Peyer's patch (tissue), 4 donors: ENCODE results near the gene SIGLEC15. TPM values are rescaled to one million over a fixed set of nuclear protein-coding genes. Genes with fewer than 3 reads are reported as not detected.

Source experiments
- DNase-seq, 3 donors: peaks; one replicate each; pipeline ENCODE4 v3.0.0-alpha.2; 2017 to 2019
- H3K27ac ChIP-seq, 4 donors: fragments of 200-600 bp; sonication (generic); one replicate each; pipeline ENCODE4 v1.5.1; 2016 to 2019
- H3K27me3 ChIP-seq, 2 donors: fragments of 200-600 bp; sonication (generic); one replicate each; pipeline ENCODE4 v1.5.1; 2019
- H3K36me3 ChIP-seq, 3 donors: fragments of 200-600 bp; sonication (generic); one replicate each; pipeline ENCODE4 v1.5.1; 2016 to 2019
- H3K4me1 ChIP-seq, 4 donors: fragments of 200-600 bp; sonication (generic); one replicate each; pipeline ENCODE4 v1.5.1; 2016 to 2019
- H3K4me3 ChIP-seq, 4 donors: fragments of 200-600 bp; sonication (generic); 1 replicate in 3 of 4; 2 replicates in 1 of 4; pipeline ENCODE4 v1.5.1; 2016 to 2019; ENCODE audit warnings: mild to moderate bottlenecking in 1 of 4
- H3K9me3 ChIP-seq, 4 donors: fragments of 200-600 bp; sonication (generic); one replicate each; pipeline ENCODE4 v1.5.1; 2016 to 2019; ENCODE audit warnings: mild to moderate bottlenecking in 1 of 4
- POLR2A ChIP-seq, 2 donors: fragments of 450-650 bp; IDR thresholded peaks; one replicate each; pipeline ENCODE4 v1.5.1; 2017; ENCODE audit warnings: antibody characterized with exemption in 2 of 2, mild to moderate bottlenecking in 2 of 2, moderate library complexity in 2 of 2
- total RNA-seq, 4 donors: library from RNA; depleted of rRNA; stranded (reverse); fragments of >200 nt; gene quantifications; one replicate each; pipeline ENCODE4 v1.1.0, GENCODE V29; 2016
- TF ChIP-seq, protein P1 (sequence below), 6 experiments: fragments of 450-650 bp in 4 of 6; fragments of 200-600 bp in 2 of 6; sonication (generic) in 1 of 6; IDR thresholded peaks; one replicate each; pipeline ENCODE4 v1.5.1; 2017 to 2019; ENCODE audit warnings: antibody characterized with exemption in 6 of 6, mild to moderate bottlenecking in 3 of 6, moderate library complexity in 1 of 6

SIGLEC15 gene
- total RNA-seq, 4 donors from 2014 or later: 0.47 TPM; not detected in 3

DNA sequence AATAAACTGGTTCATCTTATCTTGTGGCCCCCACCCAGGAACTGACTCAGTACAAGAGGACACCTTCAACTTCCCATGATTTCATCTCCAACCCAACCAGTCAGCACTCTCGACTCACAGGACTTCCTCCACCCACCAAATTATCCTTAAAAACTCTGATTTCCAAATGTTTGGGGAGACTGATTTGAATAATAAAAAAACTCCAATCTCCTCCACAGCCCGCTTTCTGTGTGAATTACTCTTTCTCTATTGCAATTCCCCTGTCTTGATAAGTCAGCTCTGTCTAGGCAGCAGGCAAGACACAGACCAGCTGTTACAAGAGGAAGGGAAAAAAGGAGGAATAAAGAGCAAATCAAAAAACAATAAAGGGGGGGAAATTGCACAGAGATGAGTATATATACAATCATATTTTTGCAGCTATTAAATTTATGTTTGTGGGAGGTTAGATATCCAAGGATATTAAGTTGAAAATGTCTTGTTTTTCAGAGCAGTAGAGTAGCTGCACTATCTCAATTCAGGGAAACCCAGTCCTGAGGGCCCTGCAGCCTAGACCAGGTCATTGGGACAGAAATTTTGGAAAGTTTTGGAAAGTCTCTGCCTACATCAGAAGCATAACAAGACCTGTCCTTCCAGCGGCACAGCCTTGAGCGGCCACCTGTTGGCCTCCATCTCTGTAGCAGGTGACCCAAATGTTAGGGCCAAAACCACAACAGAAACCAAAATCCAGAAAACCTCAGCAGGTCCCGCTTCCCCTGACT lies 32.8 kb upstream of the SIGLEC15 start:
- DNase-seq: no peak
- no peak overlapping the region for H3K27ac ChIP-seq
- no peaks in the 10 kb centered on the region for H3K4me1 ChIP-seq
- TF ChIP-seq, protein P1, sequence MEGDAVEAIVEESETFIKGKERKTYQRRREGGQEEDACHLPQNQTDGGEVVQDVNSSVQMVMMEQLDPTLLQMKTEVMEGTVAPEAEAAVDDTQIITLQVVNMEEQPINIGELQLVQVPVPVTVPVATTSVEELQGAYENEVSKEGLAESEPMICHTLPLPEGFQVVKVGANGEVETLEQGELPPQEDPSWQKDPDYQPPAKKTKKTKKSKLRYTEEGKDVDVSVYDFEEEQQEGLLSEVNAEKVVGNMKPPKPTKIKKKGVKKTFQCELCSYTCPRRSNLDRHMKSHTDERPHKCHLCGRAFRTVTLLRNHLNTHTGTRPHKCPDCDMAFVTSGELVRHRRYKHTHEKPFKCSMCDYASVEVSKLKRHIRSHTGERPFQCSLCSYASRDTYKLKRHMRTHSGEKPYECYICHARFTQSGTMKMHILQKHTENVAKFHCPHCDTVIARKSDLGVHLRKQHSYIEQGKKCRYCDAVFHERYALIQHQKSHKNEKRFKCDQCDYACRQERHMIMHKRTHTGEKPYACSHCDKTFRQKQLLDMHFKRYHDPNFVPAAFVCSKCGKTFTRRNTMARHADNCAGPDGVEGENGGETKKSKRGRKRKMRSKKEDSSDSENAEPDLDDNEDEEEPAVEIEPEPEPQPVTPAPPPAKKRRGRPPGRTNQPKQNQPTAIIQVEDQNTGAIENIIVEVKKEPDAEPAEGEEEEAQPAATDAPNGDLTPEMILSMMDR (IDR thresholded peaks at IDR 0.05): no peak
- no peak for TF ChIP-seq POLR2A (IDR thresholded peaks at IDR 0.05)
- H3K27me3 ChIP-seq: no peaks in the 10 kb centered on the region
- H3K36me3 ChIP-seq: no peaks in the 10 kb centered on the region
- H3K9me3 ChIP-seq: no peaks in the 10 kb centered on the region
- no peak overlapping the region for H3K4me3 ChIP-seq

DNA sequence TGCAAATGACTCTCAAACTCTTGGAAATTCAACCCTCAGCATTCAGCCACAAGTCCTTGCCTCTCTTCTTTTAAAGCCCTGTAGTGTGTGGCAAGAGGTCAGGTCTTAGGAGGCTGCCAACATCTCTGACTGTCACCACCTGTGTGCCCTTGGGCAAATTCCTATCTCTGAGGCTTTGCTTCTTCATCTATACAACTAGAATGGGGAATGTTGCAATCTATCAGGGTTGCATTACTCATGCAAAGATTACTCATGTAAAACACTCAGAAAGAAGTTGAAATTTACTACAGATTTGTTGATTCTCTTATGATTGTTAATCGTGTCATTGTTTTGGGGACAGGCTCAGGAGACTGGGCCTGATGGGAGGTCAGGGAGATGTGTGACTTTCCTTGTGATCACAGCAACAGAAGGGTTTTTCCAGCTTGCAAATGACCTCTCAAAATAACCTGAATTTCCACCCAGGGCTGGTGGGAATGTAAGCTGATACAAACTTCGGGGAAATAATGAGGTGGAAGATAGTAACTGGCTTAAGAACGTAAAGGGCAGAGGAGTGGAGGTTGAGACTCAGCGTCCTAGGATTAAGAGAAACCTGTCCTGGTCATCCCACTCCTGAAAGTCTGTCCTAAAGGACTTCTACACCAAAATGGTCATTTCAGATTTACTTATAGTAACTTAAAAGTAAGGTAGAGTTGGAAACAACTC lies 32.1 kb upstream of the SIGLEC15 start:
- DNase-seq: no peak
- TF ChIP-seq, protein P1 (IDR thresholded peaks at IDR 0.05): no peak
- TF ChIP-seq POLR2A (IDR thresholded peaks at IDR 0.05): no peak
- H3K9me3 ChIP-seq: no peaks in the 10 kb centered on the region
- no peaks in the 10 kb centered on the region for H3K36me3 ChIP-seq
- H3K27me3 ChIP-seq: no peaks in the 10 kb centered on the region
- H3K27ac ChIP-seq: no peak overlapping the region
- H3K4me1 ChIP-seq: no peaks in the 10 kb centered on the region
- H3K4me3 ChIP-seq: no peak overlapping the region

DNA sequence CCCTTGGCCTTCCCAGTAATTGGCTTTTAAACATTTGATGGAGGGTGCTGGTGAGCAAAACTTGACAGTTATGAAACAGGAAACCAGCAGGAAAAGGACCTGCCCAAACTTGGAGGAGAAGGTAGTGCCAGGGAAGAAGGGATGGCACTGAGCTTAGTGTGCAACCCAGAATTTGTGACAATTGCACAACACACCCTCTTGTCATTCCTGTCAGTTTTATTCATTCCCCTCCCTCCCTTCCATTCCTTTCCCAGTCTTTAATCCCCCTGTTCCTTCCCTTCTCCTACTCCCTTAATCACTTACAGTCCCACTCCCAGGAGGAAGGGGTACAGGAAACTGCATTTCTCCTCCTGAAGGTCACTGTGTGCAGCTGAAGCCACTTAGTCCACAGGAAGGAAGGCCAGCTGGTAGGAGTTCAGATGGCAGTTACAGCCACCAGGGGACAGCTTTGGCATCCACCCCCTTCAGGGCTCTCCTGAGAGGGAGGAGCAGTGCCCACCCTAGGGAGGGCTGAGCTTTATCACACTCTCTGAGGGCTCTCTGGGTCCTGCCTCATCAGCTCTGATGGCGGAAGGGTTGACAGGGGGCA lies 24.0 kb upstream of the SIGLEC15 start:
- TF ChIP-seq, protein P1 (IDR thresholded peaks at IDR 0.05): no peak
- TF ChIP-seq POLR2A (IDR thresholded peaks at IDR 0.05): no peak

DNA sequence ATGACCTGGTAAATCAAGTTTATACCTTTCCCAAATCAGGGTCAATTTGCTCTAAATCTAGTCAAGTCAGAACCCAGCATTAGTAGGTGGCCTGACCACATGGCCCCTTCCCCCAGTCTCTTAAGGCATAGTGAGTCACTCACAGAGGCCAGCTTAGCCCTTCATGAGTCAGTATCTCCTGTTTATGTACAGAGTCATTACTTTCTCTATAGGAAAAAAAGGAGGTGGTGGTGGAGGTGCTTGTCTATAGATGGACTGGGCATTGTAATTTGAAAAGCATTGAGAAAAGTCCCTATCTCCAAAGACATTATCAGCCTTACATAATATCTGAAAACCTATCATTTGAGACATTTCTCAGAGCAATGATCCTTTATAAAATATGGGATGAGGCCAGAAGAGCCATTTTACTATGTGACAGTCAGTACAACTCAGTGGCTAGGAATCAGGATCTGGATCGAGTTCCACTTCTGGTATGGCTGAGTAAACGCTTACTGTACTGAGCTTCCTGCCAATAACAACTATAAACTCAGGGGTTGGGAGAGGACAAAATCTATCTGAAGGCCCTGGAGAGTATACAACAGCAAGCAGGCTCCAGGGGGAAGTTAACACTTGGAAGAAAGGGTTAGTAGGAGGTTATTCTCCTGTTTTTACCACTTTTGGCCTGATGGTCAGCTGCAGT lies 22.5 kb upstream of the SIGLEC15 start:
- H3K27me3 ChIP-seq: no peaks in the 10 kb centered on the region
- no peak overlapping the region for H3K27ac ChIP-seq
- peaks cover 0 to 6% (median 0%) of the 10 kb centered on the region in 4 donors for H3K9me3 ChIP-seq
- no peak for DNase-seq
- no peak overlapping the region for H3K4me3 ChIP-seq
- H3K36me3 ChIP-seq: no peaks in the 10 kb centered on the region
- TF ChIP-seq POLR2A (IDR thresholded peaks at IDR 0.05): no peak
- TF ChIP-seq, protein P1 (IDR thresholded peaks at IDR 0.05): no peak
- H3K4me1 ChIP-seq: no peaks in the 10 kb centered on the region

More for the DNA sequence above, 24.0 kb upstream of the SIGLEC15 start:
- no peak for DNase-seq
- H3K4me1 ChIP-seq: no peaks in the 10 kb centered on the region
- peaks cover 0 to 6% (median 0%) of the 10 kb centered on the region in 4 donors for H3K9me3 ChIP-seq
- H3K4me3 ChIP-seq: no peak overlapping the region
- no peaks in the 10 kb centered on the region for H3K36me3 ChIP-seq
- no peaks in the 10 kb centered on the region for H3K27me3 ChIP-seq
- no peak overlapping the region for H3K27ac ChIP-seq

DNA sequence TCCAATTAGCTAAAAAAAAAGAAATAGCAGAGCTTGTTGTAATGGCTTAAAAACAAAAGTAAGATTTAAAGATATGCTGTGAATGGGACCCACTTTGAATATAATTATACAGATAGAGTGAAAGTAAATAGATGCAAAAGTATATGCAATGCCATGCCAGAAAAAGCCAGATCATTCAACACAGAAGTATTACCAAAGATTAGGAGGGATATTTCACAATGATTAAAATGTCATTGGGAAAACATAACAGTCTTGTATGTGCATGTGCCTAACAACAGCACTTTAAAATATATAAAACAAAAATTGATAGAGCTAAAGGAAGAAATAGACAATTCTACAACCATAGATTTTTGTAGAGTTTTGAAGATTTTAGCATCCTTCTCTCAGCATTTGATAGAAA lies 19.9 kb upstream of the SIGLEC15 start:
- peaks cover 0 to 6% (median 0%) of the 10 kb centered on the region in 4 donors for H3K9me3 ChIP-seq
- H3K27me3 ChIP-seq: no peaks in the 10 kb centered on the region
- no peak overlapping the region for H3K27ac ChIP-seq
- no peak for TF ChIP-seq POLR2A (IDR thresholded peaks at IDR 0.05)
- TF ChIP-seq, protein P1 (IDR thresholded peaks at IDR 0.05): no peak
- H3K4me3 ChIP-seq: no peak overlapping the region
- H3K4me1 ChIP-seq: no peaks in the 10 kb centered on the region
- no peak for DNase-seq
- no peaks in the 10 kb centered on the region for H3K36me3 ChIP-seq
